Nephron progenitor cell (in vitro differentiated cells): Measurements from ENCODE around the gene ZMAT5.

Source experiments
- DNase-seq: peaks from one replicate; pipeline ENCODE4 v3.0.0; 2021
- H3K27ac Mint-ChIP-seq: 2 replicates; pipeline ENCODE4 v1.8.0; 2021; ENCODE audit warnings: mild to moderate bottlenecking, moderate library complexity, mixed read lengths
- H3K27me3 Mint-ChIP-seq: 2 replicates; pipeline ENCODE4 v1.8.0; 2021; ENCODE audit warnings: mild to moderate bottlenecking, low read depth, mixed read lengths; ENCODE audit not compliant: poor library complexity
- H3K36me3 Mint-ChIP-seq: 2 replicates; pipeline ENCODE4 v1.8.0; 2021; ENCODE audit warnings: low read depth, mixed read lengths
- H3K4me1 Mint-ChIP-seq: 2 replicates; pipeline ENCODE4 v1.8.0; 2021; ENCODE audit warnings: mixed read lengths
- H3K4me3 Mint-ChIP-seq: 2 replicates; pipeline ENCODE4 v1.8.0; 2021; ENCODE audit warnings: mild to moderate bottlenecking, moderate library complexity, mixed read lengths
- H3K9me3 Mint-ChIP-seq: 2 replicates; pipeline ENCODE4 v1.8.0; 2021; ENCODE audit warnings: mild to moderate bottlenecking, moderate library complexity, mixed read lengths
- CTCF ChIP-seq: fragments of 200-600 bp; sonication (generic); IDR thresholded peaks from 2 replicates; pipeline ENCODE4 v1.5.0; 2021; ENCODE audit warnings: antibody characterized with exemption

Gene ZMAT5

DNA sequence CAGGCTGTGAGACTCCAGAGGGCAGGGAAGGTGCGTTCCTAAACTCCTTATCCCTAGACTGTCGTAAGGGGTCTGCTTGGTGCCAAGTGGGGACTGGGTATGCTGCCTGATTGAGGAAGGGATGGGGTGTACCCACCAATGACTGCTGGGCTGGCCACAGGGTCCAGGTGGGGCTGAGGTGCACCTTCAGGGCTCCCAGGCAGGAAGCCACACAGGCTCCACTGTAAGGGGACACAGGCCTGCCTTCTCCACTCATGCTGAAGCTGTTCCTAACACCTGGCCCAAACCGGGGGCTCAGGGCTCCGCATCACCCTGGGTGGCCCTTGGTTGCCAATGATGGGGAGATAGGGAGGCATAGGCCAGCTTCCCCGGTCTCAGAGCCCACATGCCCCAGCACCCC, 26.6 kb downstream of the ZMAT5 start:
- Mint-ChIP-seq H3K27me3 (peaks cover 5% of the 10 kb centered on the region), H3K9me3 (no peaks in the 10 kb centered on the region), H3K4me3 (no peak overlapping the region), H3K36me3 (peaks cover 14% of the 10 kb centered on the region), H3K27ac (no peak overlapping the region), H3K4me1 (peaks cover 6% of the 10 kb centered on the region)
- no peak for DNase-seq
- TF ChIP-seq CTCF = no peak

- H3K27ac Mint-ChIP-seq = no peak overlapping the region
- no peak for TF ChIP-seq CTCF
- peaks cover 14% of the 10 kb centered on the region for H3K36me3 Mint-ChIP-seq
- H3K27me3 Mint-ChIP-seq = peaks cover 8% of the 10 kb centered on the region
- no peaks in the 10 kb centered on the region for H3K9me3 Mint-ChIP-seq
- no peak overlapping the region for H3K4me3 Mint-ChIP-seq
- H3K4me1 Mint-ChIP-seq = peaks cover 7% of the 10 kb centered on the region
- DNase-seq = no peak
Measured at GRCh38 chr22:29739346-29739875, 27.4 kb downstream of the ZMAT5 start.

GRCh38 chr22:29738118-29738815, 28.5 kb downstream of the ZMAT5 start:
- Mint-ChIP-seq H3K27ac (no peak overlapping the region), H3K36me3 (peaks cover 14% of the 10 kb centered on the region), H3K4me1 (peaks cover 19% of the 10 kb centered on the region), H3K27me3 (peaks cover 11% of the 10 kb centered on the region), H3K4me3 (no peak overlapping the region), H3K9me3 (no peaks in the 10 kb centered on the region)
- DNase-seq = no peak
- TF ChIP-seq CTCF = no peak

GRCh38 chr22:29737251-29738117, 29.3 kb downstream of the ZMAT5 start:
- Mint-ChIP-seq H3K27ac (no peak overlapping the region), H3K27me3 (peaks cover 11% of the 10 kb centered on the region), H3K4me1 (peaks cover 25% of the 10 kb centered on the region), H3K9me3 (no peaks in the 10 kb centered on the region), H3K36me3 (peaks cover 14% of the 10 kb centered on the region), H3K4me3 (no peak overlapping the region)
- no peak for DNase-seq
- TF ChIP-seq CTCF = no peak

DNA sequence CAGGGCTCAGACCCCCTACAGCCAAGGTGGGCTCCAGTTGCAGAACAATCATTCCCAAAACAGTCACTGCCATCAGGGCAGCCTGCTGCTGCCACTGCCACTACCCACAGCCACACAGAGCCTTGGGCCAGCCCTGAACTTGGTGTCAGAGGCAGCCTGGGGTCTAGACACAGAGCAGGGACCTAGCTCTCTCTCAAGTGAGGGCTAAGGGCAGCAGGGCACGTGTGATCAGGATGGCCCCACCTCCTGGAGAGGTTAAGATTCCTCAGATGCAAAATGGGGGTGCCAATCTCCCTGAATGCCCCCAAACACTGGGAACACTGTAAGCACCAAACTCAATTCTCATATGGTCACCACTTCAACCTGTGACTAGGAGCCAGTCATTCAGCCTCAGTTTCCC, 31.4 kb downstream of the ZMAT5 start:
- peaks cover 28% of the 10 kb centered on the region for H3K4me1 Mint-ChIP-seq
- H3K9me3 Mint-ChIP-seq = no peaks in the 10 kb centered on the region
- no peak overlapping the region for H3K4me3 Mint-ChIP-seq
- DNase-seq = no peak
- no peak for TF ChIP-seq CTCF
- no peak overlapping the region for H3K27ac Mint-ChIP-seq
- peaks cover 5% of the 10 kb centered on the region for H3K36me3 Mint-ChIP-seq
- H3K27me3 Mint-ChIP-seq = peaks cover 11% of the 10 kb centered on the region
